ENCODE measurements around the gene PATL1. TPM values are rescaled to one million over a fixed set of nuclear protein-coding genes. Genes with fewer than 3 reads are reported as not detected.
A peak's percentile ranks its signal among the peaks of the same experiment; 100 is the strongest.

The PATL1 gene
- total RNA-seq, 1 donor from 2014 or later, result 21.1 TPM

GRCh38 chr11:59614277-59615119 is 54.3 kb downstream of the PATL1 start:
- peaks cover 66% of the 10 kb centered on the region for H3K4me1 ChIP-seq
- intact Hi-C loops (cut with micrococcal nuclease), result no loop called here
- no peaks in the 10 kb centered on the region for H3K9me3 ChIP-seq (replicated peaks)

DNA sequence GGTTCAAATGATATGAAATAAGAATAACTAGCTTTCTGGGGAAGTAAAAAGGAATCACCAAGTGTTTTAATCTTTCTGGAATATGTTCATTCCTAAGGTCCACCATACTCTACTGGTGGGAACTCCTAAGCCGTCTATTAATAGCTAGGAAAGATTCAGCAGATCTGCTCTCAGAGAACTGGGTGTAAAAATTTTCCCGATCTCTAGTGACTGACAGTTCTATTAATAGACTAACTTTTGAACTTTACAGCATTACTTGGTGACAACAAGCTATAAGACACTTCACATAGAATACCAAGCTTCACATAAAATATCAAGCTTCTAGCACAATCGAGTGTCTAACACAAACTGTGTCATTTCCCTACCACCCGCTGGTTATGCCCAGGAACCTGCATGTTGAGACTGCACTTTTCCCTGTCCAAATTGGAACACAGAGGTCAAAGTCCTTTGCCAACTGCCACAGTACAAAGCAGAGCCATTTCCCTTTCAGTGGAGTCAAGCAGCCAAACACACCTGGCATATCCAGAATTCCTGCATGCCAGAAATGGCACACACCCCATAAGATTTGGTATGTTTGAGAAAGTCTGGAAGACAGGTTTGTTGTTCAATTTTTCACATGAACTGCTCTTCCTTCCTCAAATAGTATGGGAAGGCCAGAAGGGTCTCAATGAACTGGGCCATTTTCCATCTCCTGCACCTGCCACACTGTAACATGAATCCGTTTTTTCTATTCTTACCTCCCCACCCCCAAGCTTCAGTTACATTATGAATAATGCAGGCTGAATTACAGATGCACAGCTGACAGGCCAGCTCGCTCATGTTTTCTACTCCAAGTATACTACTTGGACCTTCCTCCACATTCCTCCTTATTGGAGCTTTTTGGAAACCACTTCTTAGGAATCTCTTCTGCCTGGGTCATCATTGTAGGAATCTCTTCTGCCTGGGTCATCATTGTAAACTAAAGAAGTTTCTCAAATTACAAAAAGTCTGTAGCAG is 57.0 kb downstream of the PATL1 start:
- peak overlapping the region; percentile 27 for H3K4me3 ChIP-seq

More at GRCh38 chr11:59614277-59615119, 54.3 kb downstream of the PATL1 start:
- Histone ChIP-seq H3K27me3 (ENCODE audit: low read depth) (no peaks in the 10 kb centered on the region), H3K36me3 (peaks cover 10% of the 10 kb centered on the region), H3K27ac (replicated peaks) (peak overlapping the region; percentile 96), H3K4me3 (peak overlapping the region; percentile 87)
- no peak for TF ChIP-seq CTCF (IDR thresholded peaks at IDR 0.05; ENCODE audit: borderline replicate concordance)
- no peak for DNase-seq

DNA sequence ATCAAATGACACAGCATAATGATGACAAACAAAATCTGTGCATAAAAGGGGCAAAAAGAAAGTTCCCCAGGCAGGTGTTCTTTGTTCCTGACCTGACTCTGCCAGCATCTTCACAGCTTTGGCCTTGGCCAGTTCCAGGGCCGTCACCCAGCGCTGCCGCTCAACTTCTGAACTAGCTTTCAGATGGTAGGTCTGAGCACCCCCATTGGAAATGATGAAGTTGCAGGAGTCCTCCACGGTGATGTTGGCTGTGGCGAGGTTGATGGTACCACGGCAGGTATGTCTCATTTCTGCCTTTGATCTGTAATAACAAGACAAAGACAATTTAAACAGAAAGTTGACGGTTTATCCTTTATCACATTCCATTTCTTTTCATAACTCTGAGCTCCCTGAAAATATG is 58.5 kb downstream of the PATL1 start:
- H3K27me3 ChIP-seq (ENCODE audit: low read depth), result no peaks in the 10 kb centered on the region
- H3K4me3 ChIP-seq, result no peak overlapping the region
- H3K36me3 ChIP-seq, result peaks cover 52% of the 10 kb centered on the region
- peak overlapping the region; percentile 96 for H3K27ac ChIP-seq (replicated peaks)
- TF ChIP-seq CTCF (IDR thresholded peaks at IDR 0.05; ENCODE audit: borderline replicate concordance), result no peak
- no peaks in the 10 kb centered on the region for H3K9me3 ChIP-seq (replicated peaks)
- intact Hi-C loops (cut with micrococcal nuclease), result no loop called here
- DNase-seq, result no peak
- peaks cover 84% of the 10 kb centered on the region for H3K4me1 ChIP-seq

More for the DNA sequence above, 57.0 kb downstream of the PATL1 start:
- Histone ChIP-seq H3K9me3 (replicated peaks) (no peaks in the 10 kb centered on the region), H3K27ac (replicated peaks) (peak overlapping the region; percentile 96), H3K36me3 (peaks cover 36% of the 10 kb centered on the region), H3K4me1 (peaks cover 82% of the 10 kb centered on the region), H3K27me3 (ENCODE audit: low read depth) (no peaks in the 10 kb centered on the region)
- no peak for DNase-seq
- TF ChIP-seq CTCF (IDR thresholded peaks at IDR 0.05; ENCODE audit: borderline replicate concordance), result no peak
- intact Hi-C loops (cut with micrococcal nuclease), result no loop called here

DNA sequence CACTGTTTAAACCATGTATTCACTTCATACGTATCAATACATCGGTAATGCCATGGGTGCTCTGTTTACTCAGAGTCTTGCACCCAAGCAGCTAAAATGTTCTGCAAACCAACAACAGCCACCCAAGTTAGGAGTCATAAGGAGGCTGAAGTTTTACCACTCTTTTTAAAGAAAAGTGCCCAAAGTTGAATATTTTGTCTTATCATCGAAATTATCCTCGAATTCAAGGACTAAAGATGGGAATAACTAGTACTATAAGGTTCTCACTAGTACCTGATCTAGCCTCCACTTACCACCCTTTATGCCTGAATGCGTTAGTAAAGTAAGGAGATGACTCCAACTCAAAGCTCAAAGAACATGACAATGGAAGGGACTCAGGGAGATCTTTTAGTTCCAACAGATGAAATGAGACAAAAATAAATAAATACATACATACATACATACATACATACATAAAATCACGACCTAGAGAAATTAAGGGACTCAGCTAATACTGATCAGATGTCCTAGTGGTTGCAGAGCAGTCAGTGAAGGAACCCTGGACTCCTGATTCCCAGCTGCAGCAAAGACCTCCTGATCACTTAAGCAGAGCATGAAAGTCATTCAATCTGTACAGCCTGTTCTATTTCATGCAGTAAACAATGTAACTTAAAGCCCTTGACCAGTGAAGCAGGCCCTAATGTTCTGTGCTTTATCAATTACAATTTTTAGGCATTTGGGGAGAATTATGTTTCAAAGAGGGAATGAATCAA is 61.0 kb downstream of the PATL1 start:
- H3K27me3 ChIP-seq (ENCODE audit: low read depth), result no peaks in the 10 kb centered on the region
- H3K9me3 ChIP-seq (replicated peaks), result no peaks in the 10 kb centered on the region
- no peak for DNase-seq
- TF ChIP-seq CTCF (IDR thresholded peaks at IDR 0.05; ENCODE audit: borderline replicate concordance), result no peak
- H3K36me3 ChIP-seq, result peaks cover 76% of the 10 kb centered on the region
- H3K4me3 ChIP-seq, result no peak overlapping the region
- intact Hi-C loops (cut with micrococcal nuclease), result no loop called here
- peak overlapping the region; percentile 96 for H3K27ac ChIP-seq (replicated peaks)
- H3K4me1 ChIP-seq, result peaks cover 62% of the 10 kb centered on the region

GRCh38 chr11:59602432-59602831 is 66.4 kb downstream of the PATL1 start:
- TF ChIP-seq CTCF (IDR thresholded peaks at IDR 0.05; ENCODE audit: borderline replicate concordance), result no peak
- H3K36me3 ChIP-seq, result peaks cover 100% of the 10 kb centered on the region
- H3K9me3 ChIP-seq (replicated peaks), result no peaks in the 10 kb centered on the region
- H3K27me3 ChIP-seq (ENCODE audit: low read depth), result no peaks in the 10 kb centered on the region
- no peak for DNase-seq
- H3K4me1 ChIP-seq, result peaks cover 10% of the 10 kb centered on the region
- H3K27ac ChIP-seq (replicated peaks), result no peak overlapping the region
- no peak overlapping the region for H3K4me3 ChIP-seq
- intact Hi-C loops (cut with micrococcal nuclease), result no loop called here

All from left ventricle myocardium inferior (tissue), 1 donor.